GM18907 (cell line): ENCODE results near the gene IVD.
A peak's percentile ranks its signal among the peaks of the same experiment; 100 is the strongest.

Experiments
- ATAC-seq: cut with Tn5 transposase; IDR thresholded peaks from one replicate; pipeline ENCODE4 v1.9.1; 2021; ENCODE audit warnings: mild to moderate bottlenecking, moderate library complexity; ENCODE audit not compliant: unreplicated experiment

The IVD gene

DNA sequence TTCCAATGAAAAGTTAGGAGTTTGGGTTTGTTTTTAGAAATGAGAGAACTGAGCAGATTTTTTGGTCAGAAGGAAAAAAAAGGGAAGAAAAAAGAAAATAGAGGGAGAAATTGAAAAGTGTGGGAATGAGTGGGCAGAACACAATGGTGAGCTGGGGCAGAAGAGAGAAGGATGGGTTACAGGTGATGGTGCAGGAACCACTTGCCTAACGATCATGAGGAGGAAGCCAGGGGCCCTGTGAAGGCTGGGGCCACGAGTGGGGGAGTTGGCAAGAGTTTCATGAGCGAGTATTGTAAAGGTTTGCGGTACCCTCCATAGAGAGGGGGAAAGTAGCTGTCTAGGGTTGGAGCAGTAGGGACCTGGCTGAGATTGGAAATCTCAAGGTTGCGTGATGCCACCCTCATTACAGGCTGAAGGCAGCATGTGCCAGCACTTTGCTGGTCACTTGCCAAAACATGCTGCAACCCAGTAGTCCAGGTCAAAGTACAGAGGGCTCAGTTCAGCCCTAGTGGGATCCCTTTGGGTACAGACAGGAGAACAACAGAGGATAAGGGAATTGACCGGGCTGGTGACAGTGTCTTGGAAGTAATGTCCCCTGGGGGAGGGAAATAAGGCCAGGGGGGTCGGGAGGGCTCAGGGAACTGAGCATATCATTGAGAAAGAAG lies 6.6 kb downstream of the IVD start:
- ATAC-seq = no peak

GRCh38 chr15:40413036-40413435 lies 7.4 kb downstream of the IVD start:
- ATAC-seq = no peak

- ATAC-seq = no peak
These were observed 9.2 kb downstream of the IVD start for GRCh38 chr15:40414816-40415215.

DNA sequence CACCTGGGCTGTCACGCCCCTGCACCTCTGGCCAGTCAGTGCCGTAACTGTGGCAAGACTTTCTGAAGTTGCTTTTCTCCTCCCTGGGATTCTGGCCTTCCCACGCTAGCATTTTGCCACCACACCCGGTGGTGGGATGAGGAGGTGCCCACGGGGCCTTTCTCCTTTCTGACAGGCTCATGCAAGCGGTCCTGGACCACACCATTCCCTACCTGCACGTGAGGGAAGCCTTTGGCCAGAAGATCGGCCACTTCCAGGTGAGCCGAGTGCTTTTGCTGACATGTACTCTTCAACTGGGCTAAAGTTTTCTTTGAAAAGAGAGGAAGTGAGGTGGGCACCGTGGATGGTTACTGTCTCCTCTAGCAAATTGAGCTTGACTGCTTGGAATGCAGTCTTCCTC lies 9.6 kb downstream of the IVD start:
- ATAC-seq = no peak

DNA sequence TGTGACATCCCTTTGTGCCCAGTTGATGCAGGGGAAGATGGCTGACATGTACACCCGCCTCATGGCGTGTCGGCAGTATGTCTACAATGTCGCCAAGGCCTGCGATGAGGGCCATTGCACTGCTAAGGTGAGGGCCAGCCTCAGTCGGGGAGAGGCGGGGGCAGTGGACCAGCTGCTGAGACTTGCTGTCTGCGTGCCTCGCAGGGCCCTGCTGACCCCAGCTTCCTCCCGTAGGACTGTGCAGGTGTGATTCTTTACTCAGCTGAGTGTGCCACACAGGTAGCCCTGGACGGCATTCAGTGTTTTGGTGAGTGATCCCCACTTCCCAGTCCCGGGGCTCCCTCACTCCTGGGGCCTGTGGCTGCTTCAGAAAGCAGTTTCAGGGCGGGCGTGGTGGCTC lies 10.5 kb downstream of the IVD start:
- ATAC-seq = no peak

GRCh38 chr15:40418126-40418525 lies 12.5 kb downstream of the IVD start:
- ATAC-seq = no peak

GRCh38 chr15:40420071-40420713 lies 14.6 kb downstream of the IVD start:
- ATAC-seq = no peak

DNA sequence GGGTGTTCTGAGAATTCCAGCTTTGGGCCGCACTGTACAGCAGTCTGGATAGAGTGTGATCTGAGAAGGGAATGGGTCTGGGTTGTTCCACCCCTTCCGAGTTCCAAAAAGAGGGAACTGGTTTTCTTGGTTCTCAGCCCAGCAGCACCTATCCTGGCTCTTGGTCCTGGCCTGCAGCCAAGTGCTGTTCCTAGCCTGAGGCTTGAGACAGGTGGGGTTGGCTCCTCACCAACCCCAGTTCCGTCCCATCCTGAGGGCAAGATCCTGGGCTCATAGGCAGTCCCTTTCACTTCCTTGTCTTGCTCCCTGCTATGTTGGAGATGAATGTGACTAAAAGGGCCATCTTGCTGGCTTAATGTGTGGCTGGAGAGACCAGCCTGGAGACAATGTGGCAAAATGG lies 15.2 kb downstream of the IVD start:
- ATAC-seq = no peak

DNA sequence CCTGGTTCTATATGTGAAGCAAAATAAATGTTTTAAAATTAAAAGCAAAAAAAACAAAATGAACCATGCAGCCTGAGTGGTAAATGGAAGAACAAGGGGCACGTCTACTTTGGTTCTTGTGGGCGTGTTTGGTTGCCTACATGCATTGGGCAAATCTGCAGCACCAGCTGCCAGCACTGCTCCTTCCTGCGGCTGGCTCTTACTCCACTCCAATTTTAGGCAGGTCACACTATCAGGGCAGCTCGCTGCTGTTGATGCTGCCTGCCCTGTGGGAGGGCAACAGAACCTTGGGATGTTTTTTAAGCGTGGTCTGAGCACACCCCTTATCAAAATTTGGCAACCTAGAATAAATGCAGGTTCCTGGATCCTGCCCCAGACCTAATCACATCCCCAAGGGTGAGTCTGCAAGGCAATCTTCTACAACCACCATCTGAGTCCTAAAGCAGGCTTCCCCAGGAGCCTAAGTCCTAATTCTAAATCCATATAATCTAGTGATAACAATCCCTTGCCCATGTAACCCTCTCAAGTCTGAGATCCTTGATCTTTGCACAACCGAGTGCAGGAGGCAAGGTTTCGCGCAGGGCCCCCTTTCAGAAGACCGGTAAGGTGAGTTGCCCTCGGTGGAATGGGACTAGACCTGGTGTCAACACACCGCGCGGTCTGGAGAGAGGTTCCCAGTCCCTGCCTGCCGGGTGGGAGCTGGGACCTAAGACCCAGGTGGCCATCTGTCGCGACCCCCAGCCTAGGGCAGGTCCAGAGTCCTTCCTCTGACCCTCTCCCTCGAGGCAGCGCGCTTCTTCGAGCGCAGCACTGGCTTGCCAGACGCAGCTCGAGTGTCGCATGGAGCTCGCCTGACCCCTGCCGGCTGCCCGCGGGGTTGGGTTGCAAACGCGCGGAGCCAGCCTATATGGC lies 15.9 kb downstream of the IVD start:
- peak; percentile 79 for ATAC-seq

- no peak for ATAC-seq
These were observed 19.0 kb downstream of the IVD start for GRCh38 chr15:40424483-40425115.

- ATAC-seq = no peak
These were observed 20.1 kb downstream of the IVD start for GRCh38 chr15:40425681-40426080.

DNA sequence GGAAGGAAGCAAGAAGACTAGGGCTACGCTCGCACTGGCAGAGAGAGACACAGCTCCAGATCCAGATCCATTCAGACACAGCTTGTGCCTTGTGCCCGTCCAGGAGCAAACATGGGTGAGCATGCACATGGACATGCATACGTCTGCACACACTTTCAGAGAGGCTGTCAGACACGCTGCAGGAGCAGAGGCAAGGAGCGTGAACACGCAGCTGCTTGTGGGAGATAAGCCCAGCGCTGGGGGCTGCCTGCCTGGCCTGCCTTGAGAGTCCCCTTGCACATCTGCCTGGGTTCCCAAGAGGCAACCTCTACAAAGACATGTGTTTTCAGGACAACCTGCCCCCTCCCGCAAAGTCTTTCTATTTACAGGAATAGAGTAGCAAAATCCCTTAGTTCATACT lies 21.6 kb downstream of the IVD start:
- ATAC-seq = no peak

DNA sequence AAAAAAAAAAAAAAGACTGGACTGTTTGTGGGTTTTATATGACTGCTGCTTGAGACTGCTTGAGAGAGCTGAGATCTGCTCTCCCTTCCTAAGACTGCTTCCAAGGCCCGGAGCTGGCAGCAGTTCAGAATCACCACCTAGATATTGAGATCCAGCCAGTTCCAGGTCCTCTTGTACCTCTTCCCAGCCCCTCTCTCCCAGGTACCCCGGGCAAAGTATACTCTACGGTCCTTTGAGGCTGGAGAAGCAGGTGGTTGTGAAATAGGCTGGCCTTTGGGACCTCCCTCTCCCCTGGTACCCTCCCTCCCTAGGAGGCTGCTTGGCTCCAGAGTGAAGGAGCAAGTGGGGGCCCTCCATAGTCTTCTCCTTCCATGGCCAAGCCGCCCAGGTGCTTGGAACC lies 22.6 kb downstream of the IVD start:
- no peak for ATAC-seq

DNA sequence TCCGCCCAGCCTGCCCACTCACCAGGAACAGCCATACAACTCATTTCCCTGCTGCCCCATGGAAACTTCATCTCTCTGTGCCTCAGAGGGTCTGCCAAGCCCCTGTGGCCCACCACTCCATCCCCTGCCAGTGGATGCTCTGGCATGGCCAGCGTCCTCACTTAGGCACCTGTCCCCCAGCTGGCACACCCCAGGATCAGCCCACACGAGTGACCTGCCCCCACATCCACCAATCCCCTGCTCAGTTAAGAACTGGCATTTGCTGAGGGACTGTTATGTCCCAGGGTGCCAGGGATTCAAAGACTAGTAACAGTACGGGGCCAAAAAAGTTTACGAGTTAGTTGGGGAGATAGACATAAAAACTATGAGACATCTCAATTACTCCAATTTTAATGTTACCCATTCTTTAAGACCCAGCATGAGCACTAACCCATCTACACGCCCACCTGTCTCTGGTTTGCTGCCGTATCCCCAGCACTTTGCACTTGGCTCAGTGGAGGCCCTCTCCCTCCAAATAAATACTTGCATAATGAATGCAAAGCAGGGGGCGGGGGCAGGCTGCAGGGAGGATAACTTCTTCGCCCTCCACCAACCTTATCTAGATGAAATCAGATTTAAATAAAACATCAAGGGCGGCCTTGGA lies 23.6 kb downstream of the IVD start:
- ATAC-seq = no peak

DNA sequence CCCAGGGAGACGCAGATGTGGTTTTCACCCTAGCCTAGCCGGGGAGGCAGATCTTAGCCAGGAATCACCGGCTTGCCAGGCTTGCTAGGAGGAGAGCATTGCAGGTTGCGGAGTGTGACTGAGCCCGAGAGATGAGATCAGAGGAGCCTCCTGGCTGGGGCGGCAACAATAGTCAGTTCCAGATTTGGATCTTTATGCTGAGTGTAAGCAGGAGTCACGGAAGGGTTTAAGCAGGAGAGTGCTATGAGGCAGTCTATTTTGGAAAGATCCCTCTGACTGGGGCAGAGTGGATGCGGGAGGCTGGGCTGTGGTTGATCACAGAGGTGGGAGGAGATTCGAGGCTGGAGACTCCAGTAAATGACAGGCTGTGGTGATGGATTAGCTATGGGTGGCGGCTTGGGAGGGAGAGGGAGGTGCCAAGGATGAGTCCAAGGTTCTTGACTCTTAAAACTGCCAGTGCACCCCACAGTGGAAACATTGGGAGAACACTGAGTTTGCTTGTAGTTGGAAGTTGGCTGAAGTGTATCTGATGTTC lies 24.7 kb downstream of the IVD start:
- no peak for ATAC-seq

- ATAC-seq = no peak
These were observed 29.6 kb downstream of the IVD start for GRCh38 chr15:40435023-40435709.

DNA sequence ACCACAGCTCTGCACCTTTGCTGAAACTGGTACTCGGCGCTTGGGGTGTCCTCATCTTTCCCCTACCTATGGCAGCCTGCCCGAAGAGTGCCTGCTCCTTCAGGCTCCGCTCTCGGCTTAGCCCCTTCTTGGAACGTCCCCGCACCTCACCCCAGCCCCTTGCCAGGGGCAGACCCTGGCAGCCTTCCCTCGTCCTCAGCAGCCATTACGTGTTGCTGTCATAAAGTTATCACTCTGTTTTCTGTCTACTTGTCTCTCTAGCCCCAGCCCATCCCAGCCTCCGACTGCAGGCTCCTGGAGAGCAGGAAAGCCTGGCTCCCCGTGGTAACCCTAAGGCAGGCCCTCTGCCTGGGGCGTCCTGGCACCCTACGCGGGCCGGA lies 30.1 kb downstream of the IVD start:
- ATAC-seq = no peak

- ATAC-seq = no peak
These were observed 30.7 kb downstream of the IVD start for GRCh38 chr15:40436116-40436891.
